Fibroblast of upper back skin (primary cell): ENCODE results near the gene SHMT2.

Source experiments
- DNase-seq: peaks from one replicate; pipeline ENCODE4 v3.0.0-alpha.2; 2013

Gene SHMT2

DNA sequence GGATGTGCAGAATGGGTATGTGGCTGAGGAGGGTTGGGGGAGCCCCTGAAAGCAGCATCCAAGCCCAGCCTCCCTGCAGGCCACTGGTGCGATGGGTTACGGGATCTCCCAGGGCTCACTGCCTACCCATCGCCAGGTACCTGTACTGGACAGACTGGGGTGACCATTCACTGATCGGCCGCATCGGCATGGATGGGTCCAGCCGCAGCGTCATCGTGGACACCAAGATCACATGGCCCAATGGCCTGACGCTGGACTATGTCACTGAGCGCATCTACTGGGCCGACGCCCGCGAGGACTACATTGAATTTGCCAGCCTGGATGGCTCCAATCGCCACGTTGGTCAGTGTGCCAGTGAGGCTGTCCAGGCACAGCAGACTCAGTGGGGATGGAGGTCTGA, 31.2 kb upstream of the SHMT2 start:
- no peak for DNase-seq

DNA sequence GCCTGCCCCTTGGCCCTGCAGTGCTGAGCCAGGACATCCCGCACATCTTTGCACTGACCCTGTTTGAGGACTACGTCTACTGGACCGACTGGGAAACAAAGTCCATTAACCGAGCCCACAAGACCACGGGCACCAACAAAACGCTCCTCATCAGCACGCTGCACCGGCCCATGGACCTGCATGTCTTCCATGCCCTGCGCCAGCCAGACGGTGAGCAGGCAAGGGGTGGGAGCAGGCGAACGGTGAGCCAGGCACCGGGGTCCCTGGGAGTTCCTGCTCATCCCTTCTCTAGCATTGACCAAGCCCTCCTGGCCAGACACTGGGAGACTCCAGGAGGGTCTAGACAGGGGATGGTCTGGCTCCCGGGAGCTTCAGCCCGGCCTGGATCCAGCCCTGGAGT, 30.3 kb upstream of the SHMT2 start:
- DNase-seq, result no peak

- DNase-seq, result no peak
Measured at GRCh38 chr12:57200497-57200896, 29.0 kb upstream of the SHMT2 start.

DNA sequence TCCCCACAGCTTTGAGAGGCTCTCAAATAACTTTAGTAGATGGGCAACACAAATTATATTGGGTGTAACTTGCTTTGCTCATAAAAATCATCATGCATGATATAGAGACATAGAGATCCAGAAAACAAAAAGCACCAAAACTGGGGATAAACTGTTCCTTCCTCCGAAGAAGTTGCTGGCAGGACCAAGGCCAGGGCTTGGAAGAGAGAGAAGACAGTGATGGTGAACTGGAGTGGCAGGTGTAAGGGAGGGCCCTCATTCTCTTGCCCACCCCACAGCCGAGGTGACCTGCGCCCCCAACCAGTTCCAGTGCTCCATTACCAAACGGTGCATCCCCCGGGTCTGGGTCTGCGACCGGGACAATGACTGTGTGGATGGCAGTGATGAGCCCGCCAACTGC, 28.3 kb upstream of the SHMT2 start:
- DNase-seq, result no peak

DNA sequence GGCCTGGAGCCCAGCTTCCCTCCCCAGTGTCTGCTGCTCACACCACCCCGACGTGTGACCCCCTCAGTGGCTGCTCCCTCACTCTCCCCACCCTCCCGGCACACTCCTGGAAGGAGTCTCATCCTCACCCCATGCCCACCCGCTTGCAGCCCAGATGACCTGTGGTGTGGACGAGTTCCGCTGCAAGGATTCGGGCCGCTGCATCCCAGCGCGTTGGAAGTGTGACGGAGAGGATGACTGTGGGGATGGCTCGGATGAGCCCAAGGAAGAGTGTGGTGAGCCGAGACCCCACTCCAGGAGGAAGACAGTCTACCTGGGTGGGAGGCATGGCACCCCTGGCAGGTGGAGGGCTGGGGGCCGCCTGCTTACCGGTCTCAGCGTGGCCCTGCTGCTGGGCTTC, 27.9 kb upstream of the SHMT2 start:
- no peak for DNase-seq

DNA sequence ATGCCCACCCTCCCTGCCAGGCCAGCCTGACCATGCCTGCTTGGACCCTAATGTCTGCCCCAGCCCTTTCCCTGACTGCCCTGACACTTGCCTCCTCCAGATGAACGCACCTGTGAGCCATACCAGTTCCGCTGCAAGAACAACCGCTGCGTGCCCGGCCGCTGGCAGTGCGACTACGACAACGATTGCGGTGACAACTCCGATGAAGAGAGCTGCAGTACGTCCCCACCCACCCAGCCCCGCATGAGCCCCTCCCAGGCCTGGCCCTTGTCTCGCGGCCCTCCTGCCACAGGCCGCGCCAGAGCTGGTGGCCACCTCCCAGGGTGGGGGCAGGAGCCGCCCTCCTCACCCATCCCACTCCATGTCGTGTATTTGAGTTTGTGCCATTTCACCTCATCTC, 27.2 kb upstream of the SHMT2 start:
- no peak for DNase-seq

- no peak for DNase-seq
Measured at GRCh38 chr12:57203201-57203600, 26.3 kb upstream of the SHMT2 start.

DNA sequence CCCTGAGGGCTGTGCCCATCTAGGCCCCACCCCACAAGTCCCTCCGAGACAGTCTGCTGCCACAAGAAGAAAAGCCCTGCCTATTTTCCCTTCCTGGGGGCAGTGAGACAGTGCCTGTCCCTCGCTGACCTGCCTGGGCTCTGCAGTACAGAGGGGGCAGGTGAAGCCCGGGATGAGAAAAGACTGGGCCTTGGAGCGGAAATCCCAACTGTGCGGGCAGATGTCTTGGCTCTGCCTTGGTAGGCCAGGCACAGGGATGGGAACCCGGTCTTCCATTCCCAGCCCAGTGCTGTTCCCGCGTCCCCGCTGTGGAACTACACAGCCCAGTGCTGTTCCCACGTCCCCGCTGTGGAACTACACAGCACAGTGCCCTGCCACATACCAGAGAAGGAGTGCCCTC, 25.7 kb upstream of the SHMT2 start:
- no peak for DNase-seq

DNA sequence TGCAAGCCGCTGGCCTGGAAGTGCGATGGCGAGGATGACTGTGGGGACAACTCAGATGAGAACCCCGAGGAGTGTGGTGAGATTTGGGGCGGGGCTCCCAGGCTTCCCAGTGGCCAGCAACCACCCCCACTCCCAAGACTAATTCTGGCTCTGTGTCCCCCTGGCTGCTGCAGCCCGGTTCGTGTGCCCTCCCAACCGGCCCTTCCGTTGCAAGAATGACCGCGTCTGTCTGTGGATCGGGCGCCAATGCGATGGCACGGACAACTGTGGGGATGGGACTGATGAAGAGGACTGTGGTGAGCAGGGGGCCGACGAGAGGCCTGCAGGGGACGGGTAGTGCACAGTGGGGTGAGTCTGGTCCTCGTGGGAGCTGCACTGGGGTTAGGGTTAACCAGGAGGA, 25.1 kb upstream of the SHMT2 start:
- no peak for DNase-seq

- DNase-seq, result no peak
Measured at GRCh38 chr12:57205186-57205585, 24.3 kb upstream of the SHMT2 start.

GRCh38 chr12:57205931-57206330, 23.6 kb upstream of the SHMT2 start:
- no peak for DNase-seq

GRCh38 chr12:57207731-57208630, 21.5 kb upstream of the SHMT2 start:
- no peak for DNase-seq

- DNase-seq, result no peak
Measured at GRCh38 chr12:57208631-57209282, 20.8 kb upstream of the SHMT2 start.

DNA sequence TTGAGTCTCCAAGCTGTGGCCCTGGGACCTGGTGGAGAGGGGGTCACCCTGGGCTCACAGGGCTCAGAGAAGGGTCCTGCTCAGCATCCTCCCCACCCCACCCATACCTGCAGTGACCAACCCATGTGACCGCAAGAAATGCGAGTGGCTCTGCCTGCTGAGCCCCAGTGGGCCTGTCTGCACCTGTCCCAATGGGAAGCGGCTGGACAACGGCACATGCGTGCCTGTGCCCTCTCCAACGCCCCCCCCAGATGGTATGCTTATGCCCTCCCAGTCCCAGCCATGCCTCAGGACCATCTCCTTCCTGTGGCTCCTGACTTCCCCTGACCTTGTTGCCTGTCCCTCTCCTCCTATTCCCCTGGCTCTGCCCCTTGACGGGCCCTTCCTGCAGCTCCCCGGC, 19.6 kb upstream of the SHMT2 start:
- no peak for DNase-seq

DNA sequence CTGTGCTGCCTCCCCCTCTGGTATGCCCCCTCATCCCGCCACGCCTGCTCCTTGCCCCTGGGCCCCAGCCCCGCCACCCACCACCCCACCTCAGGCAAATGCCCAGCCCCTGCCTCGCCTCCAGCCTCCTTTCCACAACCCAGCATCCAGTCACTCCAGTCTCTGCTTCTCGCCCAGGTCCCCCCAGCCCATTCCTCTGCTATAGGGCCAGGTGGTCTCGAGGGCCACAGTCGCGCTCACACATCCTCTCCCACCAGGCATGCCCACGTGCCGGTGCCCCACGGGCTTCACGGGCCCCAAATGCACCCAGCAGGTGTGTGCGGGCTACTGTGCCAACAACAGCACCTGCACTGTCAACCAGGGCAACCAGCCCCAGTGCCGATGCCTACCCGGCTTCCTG, 19.1 kb upstream of the SHMT2 start:
- no peak for DNase-seq

- no peak for DNase-seq
Measured at GRCh38 chr12:57210926-57211692, 18.4 kb upstream of the SHMT2 start.

GRCh38 chr12:57211791-57212700, 17.5 kb upstream of the SHMT2 start:
- no peak for DNase-seq

DNA sequence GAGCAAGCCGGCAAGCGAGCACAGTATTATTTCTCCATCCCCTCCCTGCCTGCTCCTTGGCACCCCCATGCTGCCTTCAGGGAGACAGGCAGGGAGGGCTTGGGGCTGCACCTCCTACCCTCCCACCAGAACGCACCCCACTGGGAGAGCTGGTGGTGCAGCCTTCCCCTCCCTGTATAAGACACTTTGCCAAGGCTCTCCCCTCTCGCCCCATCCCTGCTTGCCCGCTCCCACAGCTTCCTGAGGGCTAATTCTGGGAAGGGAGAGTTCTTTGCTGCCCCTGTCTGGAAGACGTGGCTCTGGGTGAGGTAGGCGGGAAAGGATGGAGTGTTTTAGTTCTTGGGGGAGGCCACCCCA, 16.8 kb upstream of the SHMT2 start:
- DNase-seq, result no peak

DNA sequence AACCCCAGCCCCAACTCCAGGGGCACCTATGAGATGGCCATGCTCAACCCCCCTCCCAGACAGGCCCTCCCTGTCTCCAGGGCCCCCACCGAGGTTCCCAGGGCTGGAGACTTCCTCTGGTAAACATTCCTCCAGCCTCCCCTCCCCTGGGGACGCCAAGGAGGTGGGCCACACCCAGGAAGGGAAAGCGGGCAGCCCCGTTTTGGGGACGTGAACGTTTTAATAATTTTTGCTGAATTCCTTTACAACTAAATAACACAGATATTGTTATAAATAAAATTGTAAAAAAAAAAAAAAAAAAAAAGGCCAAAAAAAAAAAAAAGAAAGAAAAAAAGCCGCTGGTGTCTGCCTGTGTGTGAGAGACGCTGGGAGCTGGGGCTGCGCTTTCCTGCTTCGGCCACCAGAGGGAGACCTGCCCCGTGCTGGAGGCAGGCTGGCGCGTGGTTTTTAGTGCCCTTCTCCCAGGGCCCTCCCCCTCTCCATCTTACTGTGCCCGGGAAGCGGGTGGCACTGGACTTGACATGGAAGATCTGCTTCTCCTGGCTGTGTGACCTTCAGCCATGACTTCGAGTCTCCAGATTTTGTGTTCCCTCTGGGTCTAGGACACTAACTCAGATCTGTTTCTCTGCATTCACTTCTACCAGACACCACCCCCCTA, 16.3 kb upstream of the SHMT2 start:
- DNase-seq, result peak; percentile 78

DNA sequence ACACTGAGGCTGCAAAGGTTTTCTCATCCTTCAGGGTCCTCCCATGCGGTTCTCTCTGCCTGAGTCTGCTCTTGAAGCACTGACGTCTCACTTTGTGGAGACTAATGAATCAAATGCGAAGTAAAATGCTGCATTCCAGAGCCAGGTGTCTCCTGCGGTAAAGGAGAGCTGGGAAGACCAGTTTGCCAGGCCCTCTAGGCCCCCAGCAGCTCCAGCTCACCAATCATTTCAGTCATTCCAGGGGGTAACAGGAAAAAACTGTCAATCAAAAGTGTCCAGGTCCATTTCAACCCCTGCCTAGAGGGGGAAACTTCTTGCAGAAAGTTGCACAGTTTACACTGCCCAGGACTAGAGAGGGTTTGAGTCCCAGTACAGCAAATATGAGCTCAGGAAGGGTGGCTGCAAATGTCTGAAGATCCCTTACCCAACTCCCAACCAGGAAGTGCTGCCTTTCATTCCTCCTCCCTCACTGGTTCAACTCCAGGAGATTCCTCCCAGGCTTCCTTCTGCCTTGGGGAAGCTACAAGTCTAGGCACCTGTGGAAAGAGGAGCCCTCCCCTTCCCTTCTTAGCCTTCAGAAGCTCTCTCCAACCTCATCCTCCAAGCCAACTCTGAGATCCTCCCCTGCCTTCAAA, 15.6 kb upstream of the SHMT2 start:
- no peak for DNase-seq

- peak; percentile 58 for DNase-seq
Measured at GRCh38 chr12:57214398-57214781, 15.1 kb upstream of the SHMT2 start.

GRCh38 chr12:57215065-57215464, 14.4 kb upstream of the SHMT2 start:
- DNase-seq, result no peak
